ENCODE data around the gene MARCHF5. TPM values are rescaled to one million over a fixed set of nuclear protein-coding genes. Genes with fewer than 3 reads are reported as not detected.

Gene MARCHF5
- total and polyA plus RNA-seq, 12 donors, result 10.2 to 40.1 (median 31.9) TPM

- ATAC-seq (no peak), DNase-seq (no peak)
- H3K9me3 ChIP-seq, result no peaks in the 10 kb centered on the region
- TF ChIP-seq CTCF (IDR thresholded peaks at IDR 0.05), result no peak
- no peak overlapping the region for H3K4me3 ChIP-seq
- intact Hi-C loops (cut with DNase I), result no loop called here
- no peaks in the 10 kb centered on the region for H3K27me3 ChIP-seq
- H3K4me1 ChIP-seq, result peaks cover 0 to 9% (median 3%) of the 10 kb centered on the region in 9 donors
- no peaks in the 10 kb centered on the region for H3K36me3 ChIP-seq
- no peak overlapping the region for H3K27ac ChIP-seq
- WGBS, 2 donors, result 97% methylated on average over 3 of the region's 3 CpGs
Measured at GRCh38 chr10:92274071-92274470, 16.9 kb upstream of the MARCHF5 start.

GRCh38 chr10:92278996-92279696 lies 11.8 kb upstream of the MARCHF5 start:
- no peaks in the 10 kb centered on the region for H3K36me3 ChIP-seq
- intact Hi-C loops (cut with DNase I), result no loop called here
- no peak for DNase-seq
- 15 to 18% methylated on average over 4 of the region's 4 CpGs for WGBS, 2 donors
- no peaks in the 10 kb centered on the region for H3K9me3 ChIP-seq
- no peaks in the 10 kb centered on the region for H3K27me3 ChIP-seq
- peak overlapping the region in 7 of 10 donors; percentile 5 to 34 (median 22) for H3K4me3 ChIP-seq
- peak in 6 of 8 donors; percentile 76 to 94 (median 82) for ATAC-seq
- peak overlapping the region in 9 of 10 donors; percentile 47 to 83 (median 74) for H3K27ac ChIP-seq
- TF ChIP-seq CTCF (IDR thresholded peaks at IDR 0.05), result no peak
- peaks cover 0 to 27% (median 5%) of the 10 kb centered on the region in 9 donors for H3K4me1 ChIP-seq

GRCh38 chr10:92284112-92284704 lies 6.8 kb upstream of the MARCHF5 start:
- peak in 4 of 8 donors; percentile 22 to 71 (median 44) for ATAC-seq
- no peak for DNase-seq
- Histone ChIP-seq H3K27ac (peak overlapping the region in 7 of 10 donors; percentile 8 to 76 (median 32)), H3K4me1 (peaks cover 0 to 27% (median 4%) of the 10 kb centered on the region in 9 donors), H3K27me3 (no peaks in the 10 kb centered on the region), H3K36me3 (no peaks in the 10 kb centered on the region), H3K9me3 (no peaks in the 10 kb centered on the region), H3K4me3 (peak overlapping the region in 1 of 10 donors; percentile 26)
- 75 to 78% methylated on average over 10 of the region's 10 CpGs for WGBS, 2 donors
- TF ChIP-seq CTCF (IDR thresholded peaks at IDR 0.05), result no peak
- intact Hi-C loops (cut with DNase I), result no loop called here

- Histone ChIP-seq H3K27ac (peak overlapping the region; percentile 87 to 99 (median 96)), H3K27me3 (no peaks in the 10 kb centered on the region), H3K9me3 (no peaks in the 10 kb centered on the region), H3K4me3 (peak overlapping the region; percentile 79 to 99 (median 98)), H3K36me3 (peaks cover 0 to 24% (median 8%) of the 10 kb centered on the region in 9 donors), H3K4me1 (peaks cover 0 to 28% (median 17%) of the 10 kb centered on the region in 9 donors)
- peak in 1 of 2 donors; percentile 29 for DNase-seq
- intact Hi-C loops (cut with DNase I), result loop anchor here in 9 of 10 donors (2.0 to 10.0 kb wide), 11 partner anchors 47 to 205 kb away; no protein-coding TSS in a partner anchor
- no peak for TF ChIP-seq CTCF (IDR thresholded peaks at IDR 0.05)
- ATAC-seq, result peak; percentile 13 to 55 (median 33)
- WGBS, 2 donors, result 1% methylated on average over 33 of the region's 33 CpGs
Measured at GRCh38 chr10:92290076-92290836, 711 bp upstream of the MARCHF5 start.

Data from heart right ventricle (tissue), 16 donors.